Sigmoid colon (tissue), 3 donors: ENCODE data around the gene SPAG16.

Experiments used
- POLR2A ChIP-seq, 2 donors: fragments of 450-650 bp; IDR thresholded peaks; one replicate each; pipeline ENCODE4 v1.6.1; 2016; ENCODE audit warnings: antibody characterized with exemption in 2 of 2, mild to moderate bottlenecking in 2 of 2, moderate library complexity in 2 of 2
- TF ChIP-seq, protein P1 (sequence below), 4 experiments: fragments of 450-650 bp in 3 of 4; fragments of 200-600 bp in 1 of 4; IDR thresholded peaks; one replicate each; pipeline ENCODE4 v1.5.1; 2016 to 2019; ENCODE audit warnings: antibody characterized with exemption in 4 of 4, mild to moderate bottlenecking in 3 of 4, moderate library complexity in 2 of 4

DNA sequence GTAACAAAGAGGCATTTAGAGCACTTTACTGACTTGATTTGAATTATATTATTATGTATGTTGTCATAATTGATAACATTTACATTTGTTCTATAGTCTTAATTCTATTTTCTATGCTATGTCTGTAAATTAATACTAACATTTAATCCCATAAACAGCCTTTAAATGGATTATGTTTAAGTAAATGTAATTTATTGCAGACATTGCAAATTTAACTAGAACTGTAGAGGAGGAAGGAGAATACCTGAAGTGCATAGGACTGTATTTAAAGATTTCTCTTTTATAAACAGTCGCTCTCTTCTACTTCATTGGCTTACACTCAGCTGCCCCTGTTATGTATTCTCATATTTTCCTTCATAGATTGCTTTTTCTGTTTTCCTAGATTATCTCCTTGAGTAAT is 92.4 kb downstream of the SPAG16 start:
- TF ChIP-seq, protein P1, sequence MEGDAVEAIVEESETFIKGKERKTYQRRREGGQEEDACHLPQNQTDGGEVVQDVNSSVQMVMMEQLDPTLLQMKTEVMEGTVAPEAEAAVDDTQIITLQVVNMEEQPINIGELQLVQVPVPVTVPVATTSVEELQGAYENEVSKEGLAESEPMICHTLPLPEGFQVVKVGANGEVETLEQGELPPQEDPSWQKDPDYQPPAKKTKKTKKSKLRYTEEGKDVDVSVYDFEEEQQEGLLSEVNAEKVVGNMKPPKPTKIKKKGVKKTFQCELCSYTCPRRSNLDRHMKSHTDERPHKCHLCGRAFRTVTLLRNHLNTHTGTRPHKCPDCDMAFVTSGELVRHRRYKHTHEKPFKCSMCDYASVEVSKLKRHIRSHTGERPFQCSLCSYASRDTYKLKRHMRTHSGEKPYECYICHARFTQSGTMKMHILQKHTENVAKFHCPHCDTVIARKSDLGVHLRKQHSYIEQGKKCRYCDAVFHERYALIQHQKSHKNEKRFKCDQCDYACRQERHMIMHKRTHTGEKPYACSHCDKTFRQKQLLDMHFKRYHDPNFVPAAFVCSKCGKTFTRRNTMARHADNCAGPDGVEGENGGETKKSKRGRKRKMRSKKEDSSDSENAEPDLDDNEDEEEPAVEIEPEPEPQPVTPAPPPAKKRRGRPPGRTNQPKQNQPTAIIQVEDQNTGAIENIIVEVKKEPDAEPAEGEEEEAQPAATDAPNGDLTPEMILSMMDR (IDR thresholded peaks at IDR 0.05), result no peak
- no peak for TF ChIP-seq POLR2A (IDR thresholded peaks at IDR 0.05)
